Measurements from ENCODE around the gene ERCC4.

Gene ERCC4

GRCh38 chr16:13911871-13912270 lies 8.1 kb upstream of the ERCC4 start:
- no peak for DNase-seq

GRCh38 chr16:13912891-13913290 lies 7.1 kb upstream of the ERCC4 start:
- no peak for DNase-seq

- DNase-seq: no peak
Observed at GRCh38 chr16:13913374-13914292, 6.3 kb upstream of the ERCC4 start.

GRCh38 chr16:13915033-13915635 lies 4.8 kb upstream of the ERCC4 start:
- DNase-seq: no peak

- no peak for DNase-seq
Observed at GRCh38 chr16:13919330-13919682, 648 bp upstream of the ERCC4 start.

DNA sequence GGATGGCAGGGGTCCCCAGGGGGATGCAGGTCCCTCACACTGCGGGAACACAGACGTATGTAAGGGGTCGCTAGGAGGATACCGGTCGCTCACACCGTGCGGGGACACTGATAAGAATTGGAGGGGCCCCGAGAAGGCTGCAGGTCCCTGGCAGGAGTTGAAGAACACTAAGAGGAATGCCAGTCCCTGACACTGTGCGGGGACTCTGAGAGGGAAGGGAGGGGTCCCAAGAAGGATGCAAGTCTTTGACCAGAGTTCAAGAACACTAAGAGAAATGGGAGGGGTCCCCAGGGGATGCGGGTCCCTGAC lies 510 bp downstream of the ERCC4 start:
- no peak for DNase-seq

- no peak for DNase-seq
Observed at GRCh38 chr16:13921328-13921727, 1.4 kb downstream of the ERCC4 start.

DNA sequence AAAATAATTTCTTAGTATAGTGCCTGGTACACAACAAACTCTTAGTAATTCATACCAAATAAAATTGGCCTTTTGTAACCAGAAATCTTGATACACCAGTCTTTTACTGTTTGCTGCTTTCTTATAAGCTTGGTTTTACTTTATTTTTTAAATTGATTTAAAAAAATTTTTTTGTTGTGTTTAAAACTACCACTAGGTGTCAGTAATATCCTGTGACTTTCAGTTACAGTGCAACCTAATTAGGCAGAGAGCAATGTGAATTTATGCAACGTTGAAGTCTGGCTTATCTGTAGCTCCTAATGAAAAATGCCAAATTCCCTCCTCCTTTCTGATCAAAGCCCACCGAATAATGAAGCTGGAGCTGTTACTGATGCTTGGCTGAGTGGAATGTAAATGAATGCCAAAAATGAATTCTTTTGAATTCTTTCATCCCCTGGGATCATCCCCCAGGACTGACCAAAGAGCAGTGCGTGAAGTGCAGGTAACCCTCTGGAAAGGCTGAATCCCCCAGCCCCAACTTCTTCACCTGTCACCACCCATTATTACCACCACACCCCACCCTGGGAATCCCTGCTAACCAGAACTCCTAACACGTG lies 3.8 kb downstream of the ERCC4 start:
- no peak for DNase-seq

DNA sequence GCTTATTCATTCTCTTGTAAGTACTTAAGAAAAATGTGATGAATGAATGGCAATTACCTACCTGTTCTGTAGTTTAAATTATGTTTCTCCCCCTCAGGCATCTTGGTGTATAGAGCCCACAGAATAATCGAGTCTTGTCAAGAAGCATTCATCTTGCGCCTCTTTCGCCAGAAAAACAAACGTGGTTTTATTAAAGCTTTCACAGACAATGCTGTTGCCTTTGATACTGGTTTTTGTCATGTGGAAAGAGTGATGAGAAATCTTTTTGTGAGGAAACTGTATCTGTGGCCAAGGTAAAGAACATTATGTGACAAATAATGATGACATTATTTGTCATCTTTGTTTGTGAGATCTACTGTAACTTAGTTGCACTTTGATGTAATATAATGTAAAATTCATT lies 6.5 kb downstream of the ERCC4 start:
- DNase-seq: no peak

DNA sequence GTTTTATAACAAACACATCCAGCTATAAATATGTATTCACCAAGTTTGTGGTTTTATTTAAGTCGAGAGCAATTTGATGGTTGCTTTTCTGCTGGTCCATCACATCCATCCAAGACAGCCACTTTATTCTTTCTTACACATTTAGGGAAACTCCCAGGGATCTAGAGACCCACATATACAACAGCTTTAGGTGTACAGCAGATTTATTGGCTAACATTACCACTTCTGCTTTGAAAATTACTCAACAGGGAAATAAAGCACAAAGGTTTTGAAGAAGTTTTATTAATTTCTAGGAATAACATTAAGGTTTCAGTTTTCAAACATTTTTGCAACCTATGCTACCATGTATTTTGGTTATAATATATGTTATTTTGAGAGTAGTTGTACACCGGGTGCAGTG lies 6.9 kb downstream of the ERCC4 start:
- DNase-seq: no peak

GRCh38 chr16:13928646-13929045 lies 8.7 kb downstream of the ERCC4 start:
- DNase-seq: no peak

DNA sequence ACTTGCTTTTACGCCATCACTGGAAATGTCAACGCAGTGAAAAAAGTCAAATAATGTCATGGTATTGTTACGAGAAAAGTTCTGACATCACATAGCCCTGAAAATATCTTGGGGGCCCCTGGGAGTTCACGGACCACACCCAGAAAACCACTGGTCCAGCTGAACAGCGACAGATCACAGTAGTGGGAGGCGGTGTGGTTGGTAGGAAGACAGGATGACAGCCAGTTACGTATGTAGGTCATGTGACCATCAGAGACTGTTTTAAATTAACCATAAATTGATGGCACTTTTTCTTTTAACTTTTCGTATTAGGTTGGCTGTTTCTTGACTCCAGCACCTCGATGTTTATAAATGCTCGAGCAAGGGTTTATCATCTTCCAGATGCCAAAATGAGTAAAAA lies 11.9 kb downstream of the ERCC4 start:
- DNase-seq: no peak

DNA sequence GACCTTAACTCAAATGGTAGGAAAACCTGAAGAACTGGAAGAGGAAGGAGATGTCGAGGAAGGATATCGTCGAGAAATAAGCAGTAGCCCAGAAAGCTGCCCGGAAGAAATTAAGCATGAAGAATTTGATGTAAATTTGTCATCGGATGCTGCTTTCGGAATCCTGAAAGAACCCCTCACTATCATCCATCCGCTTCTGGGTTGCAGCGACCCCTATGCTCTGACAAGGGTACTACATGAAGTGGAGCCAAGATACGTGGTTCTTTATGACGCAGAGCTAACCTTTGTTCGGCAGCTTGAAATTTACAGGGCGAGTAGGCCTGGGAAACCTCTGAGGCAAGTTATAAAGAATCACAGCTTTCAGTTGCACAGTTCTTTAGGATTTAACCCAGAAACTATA lies 15.5 kb downstream of the ERCC4 start:
- no peak for DNase-seq

GRCh38 chr16:13936155-13936554 lies 16.2 kb downstream of the ERCC4 start:
- no peak for DNase-seq

DNA sequence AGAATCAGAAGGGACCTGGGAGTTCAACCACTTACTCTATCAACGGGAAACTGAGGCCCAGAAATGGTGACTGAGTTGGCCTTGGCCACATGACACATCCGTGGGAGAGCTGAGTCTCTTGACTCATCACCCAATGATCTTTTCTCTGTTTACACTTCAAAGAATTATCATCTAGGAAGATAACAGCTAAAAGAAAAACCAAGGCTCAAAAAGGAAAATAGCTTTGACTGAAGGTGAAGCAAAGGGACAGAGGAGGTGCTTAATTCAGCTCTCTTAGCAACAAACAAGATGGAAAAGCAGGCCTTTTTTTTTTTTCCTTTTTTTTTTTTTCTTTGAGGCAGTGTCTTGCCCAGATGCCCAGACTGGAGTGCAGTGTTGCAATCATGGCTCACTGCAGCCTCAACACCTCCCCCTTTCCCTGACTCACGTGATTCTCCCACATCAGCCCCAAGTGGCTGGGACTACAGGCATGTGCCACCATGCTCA lies 16.7 kb downstream of the ERCC4 start:
- no peak for DNase-seq

GRCh38 chr16:13937411-13937810 lies 17.5 kb downstream of the ERCC4 start:
- DNase-seq: no peak

DNA sequence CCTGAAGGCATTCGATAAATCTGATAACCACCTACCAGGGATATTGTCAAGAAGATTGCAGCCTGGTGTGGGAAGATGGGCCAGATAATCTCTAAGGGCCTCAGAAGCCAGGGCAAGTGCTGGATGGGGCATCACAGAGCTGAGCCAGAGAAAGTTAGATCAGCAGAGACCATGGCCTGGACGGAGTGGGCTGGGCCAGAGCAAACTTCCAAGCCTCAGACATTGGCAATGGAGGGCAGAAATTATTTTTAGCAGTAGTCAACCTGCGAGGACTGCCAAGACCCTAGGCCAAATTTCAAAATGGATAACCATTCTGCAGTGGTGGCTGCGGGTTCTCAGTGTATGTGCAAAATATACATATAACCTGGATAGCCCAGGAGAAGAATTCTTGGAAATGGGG lies 18.5 kb downstream of the ERCC4 start:
- no peak for DNase-seq

GRCh38 chr16:13939821-13940220 lies 19.9 kb downstream of the ERCC4 start:
- DNase-seq: no peak

DNA sequence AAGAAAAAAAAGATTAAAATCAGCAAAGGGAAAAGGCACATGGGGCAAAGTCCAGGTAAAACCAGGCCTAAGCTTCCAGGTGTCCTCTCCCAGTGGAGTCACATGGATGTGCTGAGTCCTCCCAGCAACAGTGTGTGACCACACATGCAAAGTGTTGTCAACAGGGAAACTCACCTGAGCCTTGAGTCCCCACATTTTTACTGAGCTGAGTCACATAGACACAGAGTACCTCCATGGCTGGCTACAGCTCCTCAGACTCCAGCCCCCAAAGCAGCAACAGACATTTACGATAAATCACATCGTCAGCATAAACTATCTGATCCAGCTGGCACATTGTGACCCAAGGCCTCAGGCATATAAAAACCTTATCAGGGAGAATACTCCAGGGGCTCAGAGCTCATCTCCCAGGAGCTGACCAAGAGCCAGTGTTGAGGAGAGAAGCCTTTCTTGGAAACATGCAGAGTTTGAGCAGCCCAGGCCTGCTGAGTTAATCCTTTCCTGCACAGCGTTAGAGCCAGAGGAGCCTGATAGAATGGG lies 20.5 kb downstream of the ERCC4 start:
- no peak for DNase-seq

GRCh38 chr16:13944816-13945215 lies 24.9 kb downstream of the ERCC4 start:
- DNase-seq: no peak

GRCh38 chr16:13945744-13946485 lies 26.0 kb downstream of the ERCC4 start:
- no peak for DNase-seq

DNA sequence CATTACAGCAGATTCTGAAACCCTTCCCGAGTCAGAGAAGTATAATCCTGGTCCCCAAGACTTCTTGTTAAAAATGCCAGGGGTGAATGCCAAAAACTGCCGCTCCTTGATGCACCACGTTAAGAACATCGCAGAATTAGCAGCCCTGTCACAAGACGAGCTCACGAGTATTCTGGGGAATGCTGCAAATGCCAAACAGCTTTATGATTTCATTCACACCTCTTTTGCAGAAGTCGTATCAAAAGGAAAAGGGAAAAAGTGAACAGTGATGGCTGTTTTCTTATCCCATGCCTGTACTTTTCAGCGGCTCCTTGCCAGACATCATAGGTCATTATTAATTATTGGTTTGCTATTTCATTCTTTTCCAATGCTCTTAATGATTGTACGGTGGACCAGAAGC lies 28.1 kb downstream of the ERCC4 start:
- DNase-seq: no peak

- DNase-seq: no peak
Observed at GRCh38 chr16:13950821-13951547, 31.0 kb downstream of the ERCC4 start.
